Globus pallidus (tissue), 1 donor: Measurements from ENCODE around the gene LRP8.

ENCODE experiments used
- DNase-seq: peaks from one replicate; pipeline ENCODE4 v3.0.0-alpha.2; 2015; ENCODE audit warnings: low spot score

The LRP8 gene

DNA sequence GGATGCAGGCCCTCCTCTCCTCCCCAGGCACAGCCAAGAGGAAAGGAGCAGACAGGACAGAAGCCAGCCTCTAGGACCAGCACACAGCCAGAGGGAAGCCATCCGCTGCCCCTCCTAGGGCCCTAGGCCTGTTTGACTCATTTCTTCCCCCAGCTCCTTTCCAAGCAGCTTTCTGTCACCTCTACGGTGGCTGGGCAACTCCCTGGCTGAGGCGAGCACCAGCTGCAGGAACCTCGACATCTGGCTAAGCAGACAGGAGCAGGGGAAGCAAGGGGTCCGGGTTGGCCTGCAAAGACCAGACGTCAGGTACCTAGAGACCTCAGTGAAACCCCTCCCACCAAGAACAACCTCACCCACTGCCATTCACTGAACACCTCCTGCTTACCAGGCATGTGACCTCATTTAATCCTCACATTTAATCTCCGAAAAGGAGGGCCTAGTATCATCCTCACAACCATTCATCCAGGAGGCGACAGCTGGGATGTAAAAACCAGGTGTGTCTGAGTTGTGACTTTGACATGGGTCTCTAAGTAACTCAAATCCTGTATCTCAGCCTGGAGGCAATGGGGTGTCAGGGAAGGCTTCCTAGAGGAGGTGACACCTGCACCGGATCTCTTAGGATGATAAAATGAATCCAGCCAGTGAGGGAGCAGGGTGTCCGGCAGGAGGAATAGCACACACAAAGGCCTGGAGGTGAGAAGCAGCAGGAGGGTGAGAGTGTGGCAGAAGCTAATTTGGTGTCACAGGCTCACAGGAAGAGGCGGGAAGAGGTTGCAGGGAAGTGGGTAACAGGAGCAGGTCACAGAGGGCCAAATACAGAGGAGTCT, 5.9 kb downstream of the LRP8 start:
- no peak for DNase-seq

- DNase-seq, result no peak
Observed at GRCh38 chr1:53321366-53321765, 6.5 kb downstream of the LRP8 start.

GRCh38 chr1:53320646-53321045, 7.2 kb downstream of the LRP8 start:
- DNase-seq, result no peak

DNA sequence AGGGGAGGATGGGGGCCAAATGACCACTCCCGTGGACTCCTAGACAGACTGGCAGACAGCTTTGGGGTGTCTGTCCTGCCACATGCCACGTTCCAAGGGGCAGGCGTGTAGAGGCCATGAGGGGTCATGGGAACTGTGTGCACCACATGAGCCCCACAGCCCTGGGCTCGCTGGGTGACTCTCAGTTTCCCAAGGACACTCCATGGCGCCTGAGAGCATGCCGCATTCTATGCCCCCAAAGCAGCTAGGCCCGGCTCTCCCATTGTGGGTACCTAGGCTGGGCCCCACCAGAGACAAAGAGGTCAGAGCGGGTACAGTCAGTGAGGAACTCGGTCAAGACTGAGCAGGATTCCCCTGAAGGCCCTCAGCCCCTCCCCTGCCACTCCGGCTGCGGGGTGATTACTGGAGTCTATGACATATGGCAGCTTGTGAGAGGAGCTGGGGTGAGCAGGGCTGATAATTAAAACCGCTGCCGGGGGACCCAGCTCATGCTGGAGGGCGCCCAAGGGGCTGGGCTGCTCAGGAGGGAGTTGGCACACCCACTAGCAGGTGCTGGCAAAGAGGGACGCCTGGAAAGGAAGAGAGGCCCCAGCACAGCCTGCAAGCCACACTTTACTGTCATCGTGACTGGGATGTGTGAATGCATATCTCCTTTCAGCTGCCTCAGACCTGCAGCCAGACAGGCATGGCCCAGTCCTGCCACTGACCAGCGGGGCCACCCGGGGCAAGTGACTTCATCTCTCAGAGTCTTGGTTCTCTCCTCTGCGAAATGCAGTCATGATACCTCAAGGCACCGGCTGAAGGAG, 8.4 kb downstream of the LRP8 start:
- DNase-seq, result no peak

DNA sequence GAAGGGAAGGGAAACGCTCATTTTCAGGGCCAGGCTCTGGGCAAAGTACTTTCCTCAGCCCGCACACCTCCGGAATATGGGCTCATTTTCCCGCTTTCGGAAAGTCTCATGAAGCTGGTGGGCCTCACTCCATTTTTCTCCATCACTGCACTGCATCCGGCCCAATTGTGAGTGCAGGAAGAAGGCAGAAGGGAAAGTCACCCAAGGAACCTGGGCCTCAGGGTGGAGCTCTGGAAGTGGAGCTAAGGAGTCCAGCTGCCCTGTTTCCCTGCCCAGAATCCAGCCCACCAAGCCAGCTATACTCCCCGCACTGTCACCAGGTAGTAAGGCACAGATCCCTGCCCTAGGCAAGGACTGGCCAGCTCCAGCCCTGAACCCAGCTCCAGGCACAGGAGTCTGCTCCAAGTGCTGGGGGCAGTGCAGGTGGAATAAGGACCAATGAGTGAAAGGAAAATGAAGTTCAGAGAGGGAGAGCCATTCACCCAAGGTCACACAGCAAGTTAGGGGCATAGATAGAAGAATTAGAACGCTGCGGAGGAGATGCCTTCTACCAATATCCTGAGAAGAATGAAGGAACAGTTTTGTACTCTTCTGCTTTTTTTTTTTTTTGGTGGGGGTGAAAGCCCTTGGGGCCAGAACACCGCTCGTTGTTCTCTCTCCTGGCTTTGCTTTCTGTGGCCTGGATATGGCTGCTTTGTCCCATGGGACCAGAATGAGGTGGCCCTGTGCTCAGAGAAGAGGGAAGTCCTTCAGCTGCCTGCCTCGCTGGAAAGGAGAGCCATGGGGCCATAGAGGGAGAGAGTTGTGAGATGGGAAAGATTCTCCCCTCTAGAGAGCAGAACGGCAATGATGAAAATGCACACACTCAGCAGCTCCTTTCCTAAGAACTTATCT, 10.0 kb downstream of the LRP8 start:
- no peak for DNase-seq

- no peak for DNase-seq
Observed at GRCh38 chr1:53316766-53317581, 10.9 kb downstream of the LRP8 start.

GRCh38 chr1:53316424-53316765, 11.5 kb downstream of the LRP8 start:
- no peak for DNase-seq

- no peak for DNase-seq
Observed at GRCh38 chr1:53315456-53316423, 12.1 kb downstream of the LRP8 start.

DNA sequence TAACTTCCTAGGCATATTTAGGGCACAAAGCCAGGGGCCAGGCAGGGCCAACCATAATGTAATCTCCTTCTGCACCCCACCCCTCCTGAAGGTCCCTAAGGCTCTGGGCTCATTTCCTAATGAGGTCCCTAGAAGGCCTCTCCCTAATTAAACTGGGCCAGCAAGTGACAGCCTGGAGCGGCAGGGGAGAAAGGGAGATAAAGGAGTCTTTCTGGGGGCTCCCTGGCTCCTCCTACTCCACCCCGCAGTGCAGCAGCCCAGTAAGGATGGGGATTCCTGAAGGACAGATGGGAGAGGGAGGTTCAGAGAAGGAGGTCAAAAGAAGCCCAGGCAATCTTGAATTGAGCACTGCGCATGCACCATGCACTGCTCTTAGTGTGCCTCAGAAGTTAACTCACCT, 12.8 kb downstream of the LRP8 start:
- DNase-seq, result no peak

DNA sequence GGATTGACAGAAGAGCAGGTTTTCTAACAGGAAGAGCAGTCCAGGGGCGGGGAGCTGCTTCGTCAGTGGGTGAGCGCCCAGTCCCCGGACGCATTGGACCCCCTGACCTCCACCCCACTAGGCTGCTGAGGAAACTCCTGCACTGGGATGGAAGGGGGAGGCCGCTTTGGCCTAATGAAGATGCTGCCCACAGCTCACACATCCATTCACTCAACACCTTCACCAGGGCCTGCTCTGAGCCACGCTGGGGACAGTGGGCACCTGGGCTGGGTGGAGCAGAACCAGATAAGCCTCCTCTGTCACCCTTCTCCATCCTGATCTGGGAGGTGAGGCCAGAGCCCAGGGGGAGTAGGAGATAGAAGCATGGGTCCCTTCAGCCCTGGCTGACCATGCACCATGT, 13.3 kb downstream of the LRP8 start:
- DNase-seq, result no peak

DNA sequence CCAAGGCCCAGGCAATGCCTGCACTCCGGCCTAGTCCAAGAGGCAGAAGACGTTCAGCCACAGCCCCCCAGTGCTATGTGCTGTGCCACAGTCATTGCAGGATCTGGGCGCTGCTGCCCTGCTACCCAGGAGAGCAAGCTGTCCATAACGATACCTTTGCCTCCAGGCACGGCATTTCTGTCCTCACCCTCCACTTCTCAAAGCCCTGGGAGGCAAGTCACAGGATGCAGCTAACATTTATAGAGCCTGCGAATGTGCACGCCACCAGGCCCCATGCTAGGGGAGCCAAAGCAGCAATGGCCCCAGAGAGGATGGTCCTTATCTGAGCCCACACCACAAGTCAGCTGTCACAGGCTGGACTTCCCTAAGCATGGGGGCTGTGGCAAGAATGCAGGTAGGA, 13.8 kb downstream of the LRP8 start:
- no peak for DNase-seq

GRCh38 chr1:53313556-53313955, 14.3 kb downstream of the LRP8 start:
- DNase-seq, result no peak

- DNase-seq, result no peak
Observed at GRCh38 chr1:53311702-53312305, 16.1 kb downstream of the LRP8 start.

DNA sequence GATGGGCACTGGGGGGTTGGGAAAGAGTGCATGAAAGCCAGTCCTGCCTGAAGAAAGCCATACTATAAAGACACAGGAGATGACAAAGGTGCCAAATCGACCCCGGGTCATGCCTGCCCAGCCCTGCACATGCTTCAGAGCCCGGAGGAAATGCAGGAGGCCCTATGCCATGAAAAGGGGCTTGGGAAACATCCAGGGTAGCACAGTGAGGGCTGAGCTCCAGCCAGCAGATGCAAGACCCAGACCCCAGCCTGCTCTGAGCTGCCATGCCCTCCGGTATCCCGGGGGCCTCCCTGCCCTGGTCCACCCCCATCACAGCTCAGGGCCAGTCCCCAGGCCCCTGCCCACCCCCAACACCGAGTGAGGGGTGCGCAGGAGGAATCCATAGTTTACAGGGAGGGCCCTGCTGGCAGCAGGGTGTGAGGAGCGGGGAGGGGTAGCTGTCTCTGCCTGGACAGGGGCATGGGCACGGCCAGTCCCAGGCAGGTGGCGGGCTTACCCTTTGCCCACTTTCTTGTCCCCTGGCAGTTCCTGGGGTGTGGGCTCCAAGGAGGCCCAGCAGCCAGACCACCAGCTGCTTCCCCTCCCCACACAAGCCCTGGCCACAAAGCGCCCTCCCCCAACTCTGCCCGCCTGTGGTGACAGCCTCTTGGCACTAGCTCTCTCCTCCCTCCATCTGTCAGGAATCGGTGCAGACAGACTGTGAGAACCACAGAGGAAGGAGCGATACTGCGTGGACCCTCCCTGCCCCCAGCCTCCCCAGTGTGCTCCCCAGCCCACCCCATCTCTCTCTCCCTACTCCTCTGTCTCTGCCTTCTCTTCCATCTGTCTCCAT, 16.8 kb downstream of the LRP8 start:
- DNase-seq, result no peak

DNA sequence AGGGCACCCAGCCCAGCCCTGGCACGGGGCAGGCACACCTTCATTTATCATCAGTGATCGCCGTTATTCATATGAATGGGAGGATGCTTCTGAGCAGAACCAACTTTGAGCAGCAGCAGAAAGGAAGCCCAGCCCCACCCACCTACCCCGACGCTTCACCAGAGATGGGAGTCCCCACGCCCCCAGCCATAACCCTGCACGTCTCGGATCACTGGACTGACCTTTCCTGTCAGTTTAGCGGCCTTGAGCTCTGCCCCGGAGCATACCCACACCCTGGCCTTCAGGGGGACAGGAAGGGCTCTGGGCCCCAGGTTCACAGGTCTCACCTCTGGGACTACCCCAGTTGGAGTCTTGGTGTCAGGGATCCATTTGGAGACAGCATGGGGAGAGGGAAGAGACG, 18.1 kb downstream of the LRP8 start:
- no peak for DNase-seq

GRCh38 chr1:53308506-53308905, 19.4 kb downstream of the LRP8 start:
- DNase-seq, result no peak

DNA sequence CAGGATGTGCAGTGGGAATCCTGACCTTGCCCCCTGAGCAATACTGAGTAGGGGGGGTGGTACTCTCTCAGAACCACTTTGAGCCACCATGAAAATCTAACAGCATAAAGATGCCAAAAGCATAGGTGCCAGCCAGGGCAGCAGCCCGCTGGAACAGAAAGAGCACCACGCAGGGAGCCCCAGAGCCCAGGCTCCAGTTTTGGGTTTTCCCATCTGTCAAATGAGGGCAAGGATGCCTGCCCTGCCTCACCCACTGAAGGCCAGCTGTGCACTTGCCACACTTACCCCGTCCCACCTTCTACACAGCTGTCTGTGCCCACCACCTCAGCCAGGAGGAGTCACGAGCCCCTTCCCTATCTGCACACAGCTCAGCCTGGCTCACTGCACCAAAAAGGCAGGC, 20.8 kb downstream of the LRP8 start:
- DNase-seq, result no peak

DNA sequence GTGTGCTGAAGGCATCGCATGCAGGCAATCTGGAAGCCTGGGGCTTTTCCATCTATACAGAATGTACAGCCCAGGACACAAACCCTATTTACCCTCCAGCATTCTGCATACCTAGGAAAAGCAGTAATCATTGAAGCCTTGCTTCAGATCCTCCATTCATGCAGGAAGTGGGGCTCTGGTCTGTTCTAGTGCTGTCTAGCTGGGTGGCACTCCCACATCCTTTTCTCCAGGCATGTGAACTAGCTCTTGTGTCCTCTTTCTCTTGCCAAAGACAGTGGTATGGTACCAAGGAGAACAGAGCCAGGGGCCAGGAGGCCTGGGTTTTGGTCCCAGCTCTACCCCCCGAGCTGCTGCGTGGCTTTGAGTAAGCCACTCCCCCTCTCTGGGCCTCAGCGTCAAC, 21.7 kb downstream of the LRP8 start:
- no peak for DNase-seq

GRCh38 chr1:53305650-53306049, 22.2 kb downstream of the LRP8 start:
- no peak for DNase-seq
